Measurements from ENCODE around the gene TUBA4B. TPM values are rescaled to one million over a fixed set of nuclear protein-coding genes. Genes with fewer than 3 reads are reported as not detected.

The TUBA4B gene
- total RNA-seq, 1 donor from 2014 or later, result 3.5 TPM

DNA sequence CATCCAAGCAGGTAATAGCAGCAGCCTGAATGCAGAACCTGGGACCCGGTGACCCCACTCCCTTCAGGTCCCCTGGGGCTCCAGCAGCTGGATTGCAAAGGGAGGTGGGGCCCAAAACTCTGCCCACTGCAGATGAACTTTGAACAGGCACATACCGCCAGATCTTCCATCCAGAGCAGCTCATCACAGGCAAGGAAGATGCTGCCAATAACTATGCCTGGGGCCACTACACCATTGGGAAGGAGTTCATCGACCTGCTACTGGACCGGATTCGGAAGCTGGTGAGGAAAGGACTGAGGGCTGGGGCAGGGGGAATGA is 17.0 kb downstream of the TUBA4B start:
- Histone ChIP-seq H3K36me3 (no peaks in the 10 kb centered on the region), H3K4me1 (no peaks in the 10 kb centered on the region), H3K4me3 (no peak overlapping the region), H3K27me3 (ENCODE audit: low read depth) (no peaks in the 10 kb centered on the region), H3K27ac (no peak overlapping the region), H3K9me3 (no peaks in the 10 kb centered on the region)
- no peak for ATAC-seq
- intact Hi-C loops (cut with DNase I), result no loop called here
- TF ChIP-seq, protein P1, sequence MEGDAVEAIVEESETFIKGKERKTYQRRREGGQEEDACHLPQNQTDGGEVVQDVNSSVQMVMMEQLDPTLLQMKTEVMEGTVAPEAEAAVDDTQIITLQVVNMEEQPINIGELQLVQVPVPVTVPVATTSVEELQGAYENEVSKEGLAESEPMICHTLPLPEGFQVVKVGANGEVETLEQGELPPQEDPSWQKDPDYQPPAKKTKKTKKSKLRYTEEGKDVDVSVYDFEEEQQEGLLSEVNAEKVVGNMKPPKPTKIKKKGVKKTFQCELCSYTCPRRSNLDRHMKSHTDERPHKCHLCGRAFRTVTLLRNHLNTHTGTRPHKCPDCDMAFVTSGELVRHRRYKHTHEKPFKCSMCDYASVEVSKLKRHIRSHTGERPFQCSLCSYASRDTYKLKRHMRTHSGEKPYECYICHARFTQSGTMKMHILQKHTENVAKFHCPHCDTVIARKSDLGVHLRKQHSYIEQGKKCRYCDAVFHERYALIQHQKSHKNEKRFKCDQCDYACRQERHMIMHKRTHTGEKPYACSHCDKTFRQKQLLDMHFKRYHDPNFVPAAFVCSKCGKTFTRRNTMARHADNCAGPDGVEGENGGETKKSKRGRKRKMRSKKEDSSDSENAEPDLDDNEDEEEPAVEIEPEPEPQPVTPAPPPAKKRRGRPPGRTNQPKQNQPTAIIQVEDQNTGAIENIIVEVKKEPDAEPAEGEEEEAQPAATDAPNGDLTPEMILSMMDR (IDR thresholded peaks at IDR 0.05), result no peak
- DNase-seq, result no peak

DNA sequence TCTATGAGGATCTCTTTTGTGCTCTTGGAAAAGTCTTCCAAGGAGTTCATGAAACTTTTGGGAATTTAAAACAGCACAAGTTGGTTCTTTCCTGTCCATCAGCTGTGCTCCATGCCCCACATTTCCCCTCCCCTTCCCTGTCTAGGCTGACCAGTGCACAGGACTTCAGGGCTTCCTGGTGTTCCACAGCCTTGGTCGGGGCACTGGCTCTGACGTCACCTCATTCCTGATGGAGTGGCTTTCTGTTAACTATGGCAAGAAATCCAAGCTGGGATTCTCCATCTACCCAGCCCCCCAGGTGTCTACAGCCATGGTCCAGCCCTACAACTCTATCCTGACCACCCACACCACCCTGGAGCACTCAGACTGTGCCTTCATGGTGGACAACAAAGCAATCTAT is 18.0 kb downstream of the TUBA4B start:
- H3K27ac ChIP-seq, result no peak overlapping the region
- ATAC-seq, result no peak

DNA sequence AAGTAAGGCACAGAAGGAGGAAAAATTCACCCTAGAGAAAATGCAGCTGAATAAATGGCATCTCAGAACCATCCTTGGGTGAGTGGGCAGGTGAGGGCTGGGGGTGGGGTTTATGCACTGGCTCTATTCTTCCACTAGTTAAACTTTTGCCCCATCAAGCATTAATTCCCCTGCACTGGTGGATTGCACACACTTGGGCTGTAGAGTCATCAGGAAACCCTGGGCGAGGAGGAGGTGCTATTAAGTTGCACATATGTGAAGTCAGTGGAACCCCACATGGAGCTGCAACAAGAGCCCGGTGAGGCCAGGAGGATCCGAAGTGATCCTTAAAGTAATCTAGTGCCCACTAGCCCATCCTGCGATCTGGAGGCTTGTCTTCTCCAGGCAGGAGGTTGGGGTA is 19.3 kb downstream of the TUBA4B start:
- TF ChIP-seq, protein P1 (IDR thresholded peaks at IDR 0.05), result no peak
- Histone ChIP-seq H3K4me1 (no peaks in the 10 kb centered on the region), H3K4me3 (no peak overlapping the region), H3K27ac (no peak overlapping the region), H3K27me3 (ENCODE audit: low read depth) (no peaks in the 10 kb centered on the region), H3K36me3 (no peaks in the 10 kb centered on the region), H3K9me3 (no peaks in the 10 kb centered on the region)
- DNase-seq, result no peak
- intact Hi-C loops (cut with DNase I), result no loop called here
- ATAC-seq, result no peak

More for the DNA sequence above, 18.0 kb downstream of the TUBA4B start:
- Histone ChIP-seq H3K27me3 (ENCODE audit: low read depth) (no peaks in the 10 kb centered on the region), H3K9me3 (no peaks in the 10 kb centered on the region), H3K36me3 (no peaks in the 10 kb centered on the region), H3K4me3 (no peak overlapping the region), H3K4me1 (no peaks in the 10 kb centered on the region)
- intact Hi-C loops (cut with DNase I), result no loop called here
- no peak for DNase-seq
- TF ChIP-seq, protein P1 (IDR thresholded peaks at IDR 0.05), result no peak

DNA sequence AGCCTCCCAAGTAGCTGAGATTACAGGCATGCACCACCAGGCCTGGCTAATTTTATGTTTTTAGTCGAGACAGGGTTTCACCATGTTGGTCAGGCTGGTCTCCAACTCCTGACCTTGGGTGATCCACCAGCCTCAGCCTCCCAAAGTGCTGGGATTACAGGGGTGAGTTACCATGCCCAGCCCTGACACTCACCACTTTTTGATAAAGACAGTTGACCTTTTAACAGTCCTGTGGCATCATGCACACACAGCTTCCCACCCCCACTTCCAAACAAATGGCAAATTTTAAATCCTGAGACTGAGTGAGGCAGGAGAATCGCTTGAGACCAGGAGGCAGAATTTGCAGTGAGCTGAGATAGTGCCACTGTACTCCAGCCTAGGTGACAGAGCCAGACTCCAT is 20.0 kb downstream of the TUBA4B start:
- Histone ChIP-seq H3K4me1 (peaks cover 6% of the 10 kb centered on the region), H3K9me3 (no peaks in the 10 kb centered on the region), H3K36me3 (no peaks in the 10 kb centered on the region), H3K27ac (no peak overlapping the region), H3K27me3 (ENCODE audit: low read depth) (no peaks in the 10 kb centered on the region), H3K4me3 (no peak overlapping the region)
- DNase-seq, result no peak
- ATAC-seq, result no peak
- TF ChIP-seq, protein P1 (IDR thresholded peaks at IDR 0.05), result no peak
- intact Hi-C loops (cut with DNase I), result no loop called here

DNA sequence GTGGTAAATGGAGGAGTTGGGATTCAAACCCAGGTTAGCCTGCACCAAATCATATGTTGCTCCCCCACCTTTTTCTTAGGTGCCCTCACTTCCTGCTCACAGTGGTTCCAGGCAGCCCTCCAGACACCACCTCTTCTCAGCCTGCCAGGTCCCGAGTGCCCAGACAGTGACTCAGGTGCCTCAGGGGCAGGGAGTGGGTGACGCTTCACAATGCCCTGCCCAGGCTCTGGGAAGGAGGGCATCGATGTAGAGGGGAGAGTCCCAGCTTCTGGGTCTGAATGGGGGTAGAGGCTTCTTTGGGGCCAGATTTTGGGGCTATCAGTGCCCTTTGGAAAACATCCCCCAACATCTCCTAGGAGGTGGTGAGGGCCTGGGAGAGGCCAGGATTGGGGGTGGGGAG is 20.9 kb downstream of the TUBA4B start:
- H3K36me3 ChIP-seq, result no peaks in the 10 kb centered on the region
- TF ChIP-seq, protein P1 (IDR thresholded peaks at IDR 0.05), result no peak
- H3K4me1 ChIP-seq, result peaks cover 14% of the 10 kb centered on the region
- H3K9me3 ChIP-seq, result no peaks in the 10 kb centered on the region
- peak overlapping the region; percentile 78 for H3K27ac ChIP-seq
- H3K4me3 ChIP-seq, result no peak overlapping the region
- DNase-seq (no peak), ATAC-seq (peak; percentile 29 to 55)
- intact Hi-C loops (cut with DNase I), result no loop called here
- H3K27me3 ChIP-seq (ENCODE audit: low read depth), result no peaks in the 10 kb centered on the region

DNA sequence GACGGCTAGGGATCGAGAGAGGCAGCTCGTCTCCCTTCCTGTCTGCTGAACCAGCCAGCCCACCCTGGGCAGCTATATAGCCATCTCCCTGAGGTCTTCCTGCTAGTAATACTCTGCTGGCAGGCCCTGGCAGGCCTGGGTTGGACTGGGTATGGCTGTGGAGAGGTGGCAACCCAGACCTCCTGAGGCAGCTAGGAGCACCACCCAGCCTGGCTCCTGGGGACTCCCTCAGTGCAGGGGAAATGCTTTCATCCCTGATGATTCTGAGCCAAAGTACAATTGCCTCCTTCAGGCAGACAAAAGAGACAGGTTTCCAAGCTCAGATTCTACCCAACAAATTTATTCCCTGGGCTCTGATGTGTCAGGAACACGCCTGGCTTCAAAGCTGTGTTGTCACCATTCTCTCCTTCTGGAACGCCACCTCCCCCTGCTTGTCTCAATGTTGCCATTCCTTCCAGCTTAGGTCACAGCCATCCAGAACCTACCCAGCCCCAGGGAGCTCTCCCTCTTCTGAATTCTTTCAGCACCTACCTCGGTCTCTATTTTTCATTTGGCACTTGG is 21.4 kb downstream of the TUBA4B start:
- no peaks in the 10 kb centered on the region for H3K9me3 ChIP-seq
- peak overlapping the region; percentile 78 for H3K27ac ChIP-seq
- H3K36me3 ChIP-seq, result no peaks in the 10 kb centered on the region
- H3K27me3 ChIP-seq (ENCODE audit: low read depth), result no peaks in the 10 kb centered on the region
- peaks cover 14% of the 10 kb centered on the region for H3K4me1 ChIP-seq
- TF ChIP-seq, protein P1 (IDR thresholded peaks at IDR 0.05), result no peak
- no peak overlapping the region for H3K4me3 ChIP-seq
- peak; percentile 8 to 51 for ATAC-seq
- no peak for DNase-seq
- intact Hi-C loops (cut with DNase I), result no loop called here
